Neuronal stem cell (in vitro differentiated cells): Measurements from ENCODE around the gene CEACAM1.

Source experiments
- DNase-seq: peaks from one replicate; pipeline ENCODE4 v3.0.0-alpha.2; 2013; ENCODE audit warnings: low spot score
- H2AFZ ChIP-seq: one replicate; pipeline ENCODE4 v1.6.1; 2013; ENCODE audit warnings: mild to moderate bottlenecking, low read length, inconsistent platforms
- H2AK5ac ChIP-seq: 2 replicates; pipeline ENCODE4 v1.6.1; 2013; ENCODE audit warnings: low read depth, mild to moderate bottlenecking, inconsistent platforms, low read length, moderate library complexity, mixed read lengths
- H2BK120ac ChIP-seq: 2 replicates; pipeline ENCODE4 v1.6.1; 2013; ENCODE audit warnings: low read depth, mild to moderate bottlenecking, inconsistent platforms, low read length, moderate library complexity, mixed read lengths
- H2BK12ac ChIP-seq: one replicate; pipeline ENCODE4 v1.6.1; 2013; ENCODE audit warnings: low read length, inconsistent platforms
- H2BK15ac ChIP-seq: 2 replicates; pipeline ENCODE4 v1.6.1; 2013; ENCODE audit warnings: mild to moderate bottlenecking, low read length, inconsistent platforms, mixed read lengths
- H2BK5ac ChIP-seq: one replicate; pipeline ENCODE4 v1.6.1; 2013; ENCODE audit warnings: inconsistent platforms, mild to moderate bottlenecking, low read length, moderate library complexity
- H3K14ac ChIP-seq: one replicate; pipeline ENCODE4 v1.6.1; 2013; ENCODE audit warnings: low read length, inconsistent platforms
- H3K18ac ChIP-seq: 2 replicates; pipeline ENCODE4 v1.6.1; 2013; ENCODE audit warnings: low read length, inconsistent platforms
- H3K23ac ChIP-seq: 2 replicates; pipeline ENCODE4 v1.6.1; 2013; ENCODE audit warnings: low read depth, mild to moderate bottlenecking, mixed read lengths, low read length, inconsistent platforms; ENCODE audit not compliant: poor library complexity
- H3K27ac ChIP-seq: replicated peaks from 3 replicates; pipeline ENCODE4 v1.5.1; 2013; ENCODE audit warnings: low read length, inconsistent platforms
- H3K27me3 ChIP-seq, 3 experiments: 2 replicates each; pipeline ENCODE4 v1.6.1; 2013; ENCODE audit warnings: low read length in 3 of 3, mild to moderate bottlenecking in 2 of 3, inconsistent platforms in 1 of 3, low read depth in 1 of 3, mixed read lengths in 1 of 3, moderate library complexity in 1 of 3; ENCODE audit not compliant: control insufficient read depth in 3 of 3, insufficient read depth in 3 of 3
- H3K36me3 ChIP-seq, 2 donors: replicated peaks in 1 of 2; 2 replicates each; pipeline ENCODE4 v1.6.1; 2013; ENCODE audit warnings: low read length in 2 of 2; ENCODE audit not compliant: control insufficient read depth in 2 of 2, insufficient read depth in 2 of 2
- H3K4ac ChIP-seq: 2 replicates; pipeline ENCODE4 v1.6.1; 2013; ENCODE audit warnings: inconsistent platforms, mild to moderate bottlenecking, low read length, moderate library complexity
- H3K4me1 ChIP-seq, 2 donors: 1 replicate in 1 of 2; 2 replicates in 1 of 2; pipeline ENCODE4 v1.6.1; 2013; ENCODE audit warnings: low read length in 2 of 2, low read depth in 1 of 2; ENCODE audit not compliant: control insufficient read depth in 2 of 2, insufficient read depth in 1 of 2
- H3K4me2 ChIP-seq: one replicate; pipeline ENCODE4 v1.6.1; 2013; ENCODE audit warnings: mild to moderate bottlenecking, low read length, inconsistent platforms; ENCODE audit not compliant: insufficient read depth, poor library complexity, severe bottlenecking
- H3K4me3 ChIP-seq, 2 donors: 2 replicates each; pipeline ENCODE4 v1.5.1; 2013; ENCODE audit warnings: low read length in 2 of 2, mild to moderate bottlenecking in 2 of 2, inconsistent platforms in 1 of 2, moderate library complexity in 1 of 2
- H3K79me1 ChIP-seq: one replicate; pipeline ENCODE4 v1.6.1; 2013; ENCODE audit warnings: low read depth, mild to moderate bottlenecking, inconsistent platforms, low read length, moderate library complexity
- H3K9ac ChIP-seq: one replicate; pipeline ENCODE4 v1.6.1; 2013; ENCODE audit warnings: mild to moderate bottlenecking, low read depth, low read length, inconsistent platforms; ENCODE audit not compliant: poor library complexity
- H3K9me3 ChIP-seq, 2 donors: replicated peaks in 1 of 2; 2 replicates each; pipeline versions ENCODE3 to v1.6.1; 2013; ENCODE audit warnings: low read length in 2 of 2, mild to moderate bottlenecking in 2 of 2, inconsistent platforms in 1 of 2, low read depth in 1 of 2, mixed read lengths in 1 of 2, moderate library complexity in 1 of 2; ENCODE audit not compliant: control insufficient read depth in 2 of 2, insufficient read depth in 1 of 2
- H4K8ac ChIP-seq: one replicate; pipeline ENCODE4 v1.6.1; 2013; ENCODE audit warnings: low read depth, mild to moderate bottlenecking, inconsistent platforms, low read length, moderate library complexity
- H4K91ac ChIP-seq: one replicate; pipeline ENCODE4 v1.6.1; 2013; ENCODE audit warnings: low read length, low read depth, mild to moderate bottlenecking, inconsistent platforms; ENCODE audit not compliant: poor library complexity
- WGBS, 2 donors: extraction: QIAGEN DNeasy Blood & Tissue Kit; methylation state at CpG; one replicate each; pipeline ENCODE4 v1.1.7; 2013; ENCODE audit warnings: missing lambda C conversion rate in 2 of 2, mixed read lengths in 1 of 2; ENCODE audit not compliant: insufficient read length in 2 of 2, insufficient replicate concordance in 1 of 2; ENCODE audit errors: extremely low coverage in 2 of 2; 5-methylcytosine and 5-hydroxymethylcytosine counted together

CEACAM1 gene

DNA sequence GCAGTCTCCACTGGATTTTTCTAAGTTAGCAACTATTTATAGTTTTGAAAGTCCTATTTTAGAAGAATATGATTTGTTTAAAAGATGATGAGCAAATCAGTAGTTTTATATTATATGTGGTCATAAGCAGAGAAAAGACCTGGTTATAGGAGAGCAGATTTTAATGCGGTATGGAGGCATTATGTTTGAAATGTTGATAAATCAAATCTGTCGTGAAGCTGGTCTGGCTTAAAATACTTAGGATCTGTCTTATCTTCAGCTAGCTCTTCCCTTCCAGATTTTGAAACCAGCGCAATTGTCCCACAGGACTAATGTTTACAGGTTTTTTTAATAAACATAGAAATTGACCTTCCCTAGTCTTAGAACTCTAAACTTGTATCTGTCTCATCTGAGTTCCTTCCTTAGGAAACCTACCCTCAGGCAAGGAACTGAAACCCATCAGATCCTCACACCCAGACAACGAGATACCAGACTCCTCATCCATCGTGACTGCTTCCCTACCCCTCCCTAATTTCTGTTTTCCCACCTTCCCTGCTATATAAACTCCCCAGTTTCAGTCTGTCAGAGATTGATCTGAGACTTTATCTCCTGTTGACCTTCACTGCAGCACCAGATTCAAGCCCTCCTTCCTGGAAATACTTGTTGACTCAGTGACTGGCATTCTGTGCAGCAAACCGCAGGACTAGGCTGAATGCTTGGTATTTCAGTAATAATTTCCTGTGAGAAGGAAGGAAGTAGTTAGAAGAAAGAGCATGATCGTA is 47.8 kb downstream of the CEACAM1 start:
- H3K4me1 ChIP-seq = no peaks in the 10 kb centered on the region
- H2BK120ac ChIP-seq = no peak overlapping the region
- H3K4me2 ChIP-seq = no peak overlapping the region
- no peaks in the 10 kb centered on the region for H3K36me3 ChIP-seq
- H2BK5ac ChIP-seq = no peak overlapping the region
- no peak overlapping the region for H3K4ac ChIP-seq
- H4K8ac ChIP-seq = no peak overlapping the region
- H3K18ac ChIP-seq = no peak overlapping the region
- no peak overlapping the region for H4K91ac ChIP-seq
- DNase-seq = no peak
- H3K27me3 ChIP-seq = no peaks in the 10 kb centered on the region
- no peak overlapping the region for H2BK15ac ChIP-seq
- no peak overlapping the region for H2AFZ ChIP-seq
- H3K79me1 ChIP-seq = no peaks in the 10 kb centered on the region
- H3K27ac ChIP-seq = no peak overlapping the region
- WGBS, 2 donors = no CpG with 5 or more reads among the region's 7 CpGs
- H3K9me3 ChIP-seq = no peaks in the 10 kb centered on the region
- H3K14ac ChIP-seq = no peak overlapping the region
- H3K4me3 ChIP-seq = no peak overlapping the region
- no peak overlapping the region for H2AK5ac ChIP-seq
- H2BK12ac ChIP-seq = no peak overlapping the region
- H3K23ac ChIP-seq = no peak overlapping the region
- no peak overlapping the region for H3K9ac ChIP-seq

DNA sequence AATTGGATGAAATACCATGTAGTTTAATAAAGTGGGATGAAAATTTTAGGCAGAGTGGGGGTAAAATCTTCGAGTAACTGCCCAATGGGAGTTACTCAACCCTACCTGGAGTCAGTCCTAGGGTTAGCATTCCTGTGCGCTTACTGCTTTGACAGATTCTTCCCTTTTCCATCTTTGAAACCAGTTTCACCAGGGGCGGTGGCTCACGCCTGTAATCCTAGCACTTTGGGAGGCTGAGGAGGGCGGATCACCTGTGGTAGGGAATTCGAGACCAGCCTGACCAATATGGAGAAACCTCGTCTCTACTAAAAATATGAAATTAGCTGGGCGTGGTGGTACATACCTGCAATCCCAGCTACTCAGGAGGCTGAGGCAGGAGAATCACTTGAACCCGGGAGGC is 48.5 kb downstream of the CEACAM1 start:
- no peak overlapping the region for H3K27ac ChIP-seq
- H2BK120ac ChIP-seq = no peak overlapping the region
- no peaks in the 10 kb centered on the region for H3K36me3 ChIP-seq
- H3K4me3 ChIP-seq = no peak overlapping the region
- no peak overlapping the region for H3K4ac ChIP-seq
- no CpG with 5 or more reads among the region's 9 CpGs for WGBS, 2 donors
- H3K27me3 ChIP-seq = no peaks in the 10 kb centered on the region
- no peak overlapping the region for H2BK5ac ChIP-seq
- H3K9ac ChIP-seq = no peak overlapping the region
- peaks cover 2 to 3% of the 10 kb centered on the region in 2 donors for H3K4me1 ChIP-seq
- H3K18ac ChIP-seq = no peak overlapping the region
- H3K23ac ChIP-seq = no peak overlapping the region
- no peak overlapping the region for H2BK12ac ChIP-seq
- no peaks in the 10 kb centered on the region for H3K79me1 ChIP-seq
- H2BK15ac ChIP-seq = no peak overlapping the region
- H2AFZ ChIP-seq = no peak overlapping the region
- no peak overlapping the region for H2AK5ac ChIP-seq
- no peak overlapping the region for H3K14ac ChIP-seq
- DNase-seq = no peak
- H4K8ac ChIP-seq = no peak overlapping the region
- H3K9me3 ChIP-seq = no peaks in the 10 kb centered on the region
- no peak overlapping the region for H3K4me2 ChIP-seq
- H4K91ac ChIP-seq = no peak overlapping the region

DNA sequence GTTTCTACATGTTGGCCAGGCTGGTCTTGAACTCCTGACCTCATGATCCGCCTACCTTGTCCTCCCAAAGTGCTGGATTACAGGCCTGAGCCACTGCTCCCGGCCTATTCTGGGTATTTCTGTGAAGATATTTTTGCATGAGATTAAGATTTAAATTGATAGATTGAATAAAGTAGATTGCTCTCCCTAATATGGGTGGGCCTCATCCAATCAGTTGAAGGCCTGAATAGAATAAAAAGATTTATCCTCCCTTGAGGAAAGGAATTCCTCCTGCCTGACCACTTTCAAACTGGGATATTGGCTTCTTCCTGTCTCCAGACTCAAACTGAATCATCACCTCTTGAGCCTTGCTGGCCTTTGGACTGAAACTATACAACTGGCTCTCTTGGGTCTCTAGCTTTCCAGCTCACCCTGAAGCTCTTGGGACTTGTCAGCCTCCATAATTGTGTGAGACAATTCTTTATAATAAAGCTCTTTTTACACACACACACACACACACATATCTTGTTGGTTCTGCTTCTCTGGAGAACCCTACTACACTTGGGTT is 49.4 kb downstream of the CEACAM1 start:
- no peak overlapping the region for H2BK12ac ChIP-seq
- no peaks in the 10 kb centered on the region for H3K36me3 ChIP-seq
- no peak overlapping the region for H3K23ac ChIP-seq
- no peak for DNase-seq
- H3K14ac ChIP-seq = no peak overlapping the region
- no peak overlapping the region for H2AK5ac ChIP-seq
- H3K4me2 ChIP-seq = no peak overlapping the region
- H2AFZ ChIP-seq = no peak overlapping the region
- H3K9me3 ChIP-seq = no peaks in the 10 kb centered on the region
- H3K27me3 ChIP-seq = no peaks in the 10 kb centered on the region
- H2BK120ac ChIP-seq = no peak overlapping the region
- H3K4me3 ChIP-seq = no peak overlapping the region
- H2BK5ac ChIP-seq = no peak overlapping the region
- no peak overlapping the region for H3K27ac ChIP-seq
- no peak overlapping the region for H3K18ac ChIP-seq
- no peak overlapping the region for H2BK15ac ChIP-seq
- H3K4me1 ChIP-seq = peaks cover 3 to 9% of the 10 kb centered on the region in 2 donors
- no peak overlapping the region for H3K4ac ChIP-seq
- H3K9ac ChIP-seq = no peak overlapping the region
- no CpG with 5 or more reads among the region's 2 CpGs for WGBS, 2 donors
- H4K91ac ChIP-seq = no peak overlapping the region
- no peak overlapping the region for H4K8ac ChIP-seq
- H3K79me1 ChIP-seq = no peaks in the 10 kb centered on the region

DNA sequence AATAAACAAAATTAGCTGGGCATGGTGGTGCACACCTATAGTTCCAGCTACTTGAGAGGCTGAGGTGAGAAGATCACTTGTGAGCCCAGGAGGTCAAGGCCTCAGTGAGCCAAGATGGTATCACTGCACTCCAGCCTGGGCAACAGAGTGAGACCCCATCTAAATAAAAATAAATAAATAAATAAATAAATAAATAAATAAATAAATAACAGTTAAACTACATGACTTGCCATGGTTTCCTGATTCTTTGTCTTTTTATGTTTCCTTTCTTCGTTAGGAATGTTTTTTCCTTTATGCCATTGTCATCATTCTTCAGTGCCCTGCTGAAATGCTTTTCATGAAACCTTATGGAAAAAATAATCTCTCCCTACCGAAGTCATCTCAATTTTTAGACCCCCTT is 50.3 kb downstream of the CEACAM1 start:
- Histone ChIP-seq H3K18ac (no peak overlapping the region), H3K27ac (no peak overlapping the region), H3K9ac (no peak overlapping the region), H2BK15ac (no peak overlapping the region), H2BK5ac (no peak overlapping the region), H3K4me3 (no peak overlapping the region), H3K14ac (no peak overlapping the region), H3K23ac (no peak overlapping the region), H3K4ac (no peak overlapping the region), H3K4me1 (peaks cover 3 to 10% of the 10 kb centered on the region in 2 donors), H2BK12ac (no peak overlapping the region), H4K8ac (no peak overlapping the region), H4K91ac (no peak overlapping the region), H3K36me3 (no peaks in the 10 kb centered on the region), H3K79me1 (no peaks in the 10 kb centered on the region), H3K27me3 (no peaks in the 10 kb centered on the region), H3K4me2 (no peak overlapping the region), H2BK120ac (no peak overlapping the region), H3K9me3 (no peaks in the 10 kb centered on the region), H2AFZ (no peak overlapping the region), H2AK5ac (no peak overlapping the region)
- WGBS, 2 donors = no CpG with 5 or more reads among the region's 2 CpGs
- DNase-seq = no peak
